Skeletal muscle satellite cell (primary cell): ENCODE results near the gene SULT1B1.

Source experiments
- H3K27me3 ChIP-seq: 2 replicates; pipeline ENCODE4 v1.7.0; 2013; ENCODE audit warnings: low read length; ENCODE audit not compliant: control insufficient read depth, insufficient read depth
- H3K36me3 ChIP-seq: 2 replicates; pipeline ENCODE4 v1.7.0; 2013; ENCODE audit warnings: mild to moderate bottlenecking, control low read depth, low read length; ENCODE audit not compliant: insufficient read depth
- H3K4me1 ChIP-seq: 2 replicates; pipeline ENCODE4 v1.7.0; 2013; ENCODE audit warnings: low read length; ENCODE audit not compliant: control insufficient read depth, insufficient read depth
- H3K4me2 ChIP-seq: 2 replicates; pipeline ENCODE4 v1.7.0; 2013; ENCODE audit warnings: mild to moderate bottlenecking, low read length
- H3K4me3 ChIP-seq: 2 replicates; pipeline ENCODE4 v1.7.0; 2013; ENCODE audit warnings: low read length
- H3K9ac ChIP-seq: 2 replicates; pipeline ENCODE4 v1.7.0; 2013; ENCODE audit warnings: mild to moderate bottlenecking, low read depth, low read length, moderate library complexity
- H3K9me3 ChIP-seq: replicated peaks from 2 replicates; pipeline ENCODE4 v1.7.0; 2013; ENCODE audit warnings: mild to moderate bottlenecking, control low read depth, low read length

The SULT1B1 gene

DNA sequence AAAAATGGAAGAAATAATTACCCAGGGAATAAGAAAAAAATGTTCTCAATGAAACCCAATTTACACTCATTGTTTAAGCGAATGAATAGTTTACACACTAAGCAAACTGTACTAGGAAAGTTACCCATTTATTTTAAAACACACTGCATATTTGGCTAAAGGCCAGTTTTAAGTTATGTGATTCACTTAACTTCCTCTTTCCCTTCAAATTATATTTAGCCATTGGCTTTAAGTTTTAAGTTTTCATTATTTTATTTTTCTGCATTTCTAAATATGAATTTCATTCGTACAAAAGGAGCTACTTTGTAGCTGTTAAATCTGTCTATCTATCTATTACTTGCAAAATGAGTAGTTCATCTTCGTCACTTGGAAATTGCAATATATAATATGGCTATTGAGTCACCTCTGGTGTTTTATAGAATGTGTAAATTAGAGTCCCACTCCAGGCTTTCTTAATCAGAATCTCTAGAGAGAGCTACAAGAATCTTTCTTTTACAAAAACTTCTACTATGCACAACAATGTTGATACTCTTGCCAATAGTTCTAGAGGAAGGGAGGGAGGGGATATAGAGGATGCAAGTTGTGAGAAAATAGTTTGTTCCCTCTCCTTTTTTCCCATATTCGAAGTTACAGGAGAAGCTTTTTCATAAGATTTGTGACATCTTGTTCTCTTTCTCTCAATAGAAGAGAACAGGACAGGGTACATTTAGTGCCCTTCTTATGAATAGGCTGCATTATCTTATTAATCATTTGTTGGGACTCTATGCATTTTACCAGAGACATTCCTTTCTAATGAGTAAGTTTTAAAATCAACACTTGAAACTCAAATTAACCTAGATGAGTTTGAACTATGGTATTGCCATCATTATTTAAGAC is 41.8 kb downstream of the SULT1B1 start:
- peak overlapping the region; percentile 25 for H3K9ac ChIP-seq
- no peak overlapping the region for H3K4me2 ChIP-seq
- no peaks in the 10 kb centered on the region for H3K36me3 ChIP-seq
- no peak overlapping the region for H3K4me3 ChIP-seq
- H3K9me3 ChIP-seq: no peaks in the 10 kb centered on the region
- peaks cover 6% of the 10 kb centered on the region for H3K4me1 ChIP-seq
- H3K27me3 ChIP-seq: no peaks in the 10 kb centered on the region

DNA sequence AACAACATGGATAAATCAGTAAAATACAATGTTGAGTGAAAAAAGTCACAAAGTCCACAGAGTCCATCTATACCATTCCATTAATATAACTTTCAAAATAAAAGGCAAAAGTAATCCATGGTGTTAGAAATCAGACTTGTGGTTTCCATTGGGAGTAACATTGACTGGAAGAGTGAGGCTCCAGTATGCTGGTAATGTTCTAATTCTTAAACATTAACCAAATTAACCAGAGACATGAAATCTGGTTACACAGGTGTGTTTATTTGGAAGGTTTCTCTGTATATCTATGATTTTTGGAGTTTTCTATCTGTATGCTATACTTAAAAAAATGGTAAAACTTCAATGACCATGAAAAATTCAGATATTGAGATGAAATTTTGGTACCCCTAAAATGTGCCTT is 42.6 kb downstream of the SULT1B1 start:
- Histone ChIP-seq H3K4me3 (no peak overlapping the region), H3K27me3 (no peaks in the 10 kb centered on the region), H3K4me1 (peaks cover 6% of the 10 kb centered on the region), H3K9me3 (no peaks in the 10 kb centered on the region), H3K9ac (no peak overlapping the region), H3K4me2 (no peak overlapping the region), H3K36me3 (no peaks in the 10 kb centered on the region)

DNA sequence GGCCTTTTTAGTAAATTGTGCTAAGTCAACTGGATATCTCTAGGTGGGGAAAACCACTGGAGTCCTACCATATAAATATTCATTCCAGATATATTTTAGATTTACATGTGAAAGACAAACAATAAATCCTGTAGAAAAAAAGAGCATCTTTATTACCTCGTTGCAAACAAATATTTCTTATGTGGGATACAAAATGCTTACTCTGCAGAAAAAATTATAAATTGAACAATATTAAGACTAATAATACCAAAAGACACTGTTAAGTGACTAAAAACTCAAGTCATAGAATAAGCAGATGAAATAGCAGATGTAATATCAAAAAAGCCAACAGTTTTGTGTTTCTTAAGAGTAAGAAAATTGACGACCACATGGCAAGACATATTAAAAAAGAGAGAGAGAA is 43.8 kb downstream of the SULT1B1 start:
- H3K4me3 ChIP-seq: no peak overlapping the region
- no peaks in the 10 kb centered on the region for H3K27me3 ChIP-seq
- peaks cover 6% of the 10 kb centered on the region for H3K4me1 ChIP-seq
- no peak overlapping the region for H3K4me2 ChIP-seq
- H3K9me3 ChIP-seq: no peaks in the 10 kb centered on the region
- no peaks in the 10 kb centered on the region for H3K36me3 ChIP-seq
- H3K9ac ChIP-seq: no peak overlapping the region

DNA sequence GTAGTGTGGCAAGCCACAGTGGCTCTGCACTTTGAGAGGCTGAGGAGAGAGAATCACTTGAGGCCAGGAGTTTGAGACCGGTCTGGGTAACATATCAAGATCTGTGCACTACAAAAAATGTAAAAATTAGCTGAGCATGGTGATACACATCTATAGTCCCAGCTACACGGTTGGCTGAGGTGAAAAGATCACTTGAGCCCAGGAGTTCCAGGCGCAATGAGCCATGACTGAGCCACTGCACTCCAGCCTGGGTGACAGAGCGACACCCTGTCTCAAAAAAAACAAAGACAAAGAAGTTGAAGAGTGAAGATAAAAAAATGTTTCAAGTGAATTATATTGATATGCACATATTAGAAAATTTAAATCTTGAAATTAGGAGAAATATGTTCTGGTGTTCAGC is 46.3 kb downstream of the SULT1B1 start:
- Histone ChIP-seq H3K4me2 (no peak overlapping the region), H3K4me3 (no peak overlapping the region), H3K4me1 (peaks cover 6% of the 10 kb centered on the region), H3K27me3 (no peaks in the 10 kb centered on the region), H3K9me3 (no peaks in the 10 kb centered on the region), H3K9ac (no peak overlapping the region), H3K36me3 (no peaks in the 10 kb centered on the region)

DNA sequence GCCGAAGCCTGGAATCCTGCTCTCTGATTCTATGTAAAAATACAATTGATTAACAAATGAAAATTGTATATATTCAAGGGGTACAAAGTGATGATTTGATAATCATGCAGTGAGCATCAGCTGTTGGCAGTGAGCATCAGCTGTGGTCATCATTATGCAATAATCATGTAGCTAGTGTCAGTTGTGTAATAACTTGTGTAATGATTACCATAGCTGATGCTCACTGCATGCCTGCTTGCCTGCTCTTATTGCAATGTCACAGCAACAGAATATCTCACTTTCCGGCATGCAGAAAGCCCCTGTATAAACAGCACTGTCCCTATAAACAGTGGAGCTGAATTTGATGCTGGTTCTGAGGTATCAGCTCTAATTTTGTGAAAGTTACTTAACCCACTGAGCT is 46.8 kb downstream of the SULT1B1 start:
- Histone ChIP-seq H3K9ac (no peak overlapping the region), H3K9me3 (no peaks in the 10 kb centered on the region), H3K4me1 (peaks cover 2% of the 10 kb centered on the region), H3K27me3 (no peaks in the 10 kb centered on the region), H3K4me2 (no peak overlapping the region), H3K4me3 (no peak overlapping the region), H3K36me3 (no peaks in the 10 kb centered on the region)

DNA sequence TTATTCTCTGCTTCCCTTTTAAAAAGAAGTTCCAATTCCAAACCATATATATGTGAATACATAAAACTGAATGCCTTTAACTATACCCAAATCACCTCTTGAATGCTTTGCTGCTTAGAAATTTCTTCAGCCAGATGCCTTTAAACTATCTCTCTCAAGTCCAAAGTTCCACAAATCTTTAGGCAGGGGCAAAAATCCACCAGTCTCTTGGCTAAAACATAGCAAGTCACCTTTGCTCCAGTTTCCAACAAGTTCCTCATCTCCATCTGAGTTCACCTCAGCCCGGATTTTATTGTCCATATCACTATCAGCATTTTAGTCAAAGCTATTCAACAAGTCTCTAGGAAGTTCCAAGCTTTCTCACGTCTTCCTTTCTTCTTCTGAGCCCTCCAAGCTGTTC is 49.8 kb downstream of the SULT1B1 start:
- no peak overlapping the region for H3K9ac ChIP-seq
- H3K4me1 ChIP-seq: no peaks in the 10 kb centered on the region
- H3K9me3 ChIP-seq: no peaks in the 10 kb centered on the region
- no peaks in the 10 kb centered on the region for H3K27me3 ChIP-seq
- H3K4me2 ChIP-seq: no peak overlapping the region
- H3K36me3 ChIP-seq: no peaks in the 10 kb centered on the region
- no peak overlapping the region for H3K4me3 ChIP-seq

DNA sequence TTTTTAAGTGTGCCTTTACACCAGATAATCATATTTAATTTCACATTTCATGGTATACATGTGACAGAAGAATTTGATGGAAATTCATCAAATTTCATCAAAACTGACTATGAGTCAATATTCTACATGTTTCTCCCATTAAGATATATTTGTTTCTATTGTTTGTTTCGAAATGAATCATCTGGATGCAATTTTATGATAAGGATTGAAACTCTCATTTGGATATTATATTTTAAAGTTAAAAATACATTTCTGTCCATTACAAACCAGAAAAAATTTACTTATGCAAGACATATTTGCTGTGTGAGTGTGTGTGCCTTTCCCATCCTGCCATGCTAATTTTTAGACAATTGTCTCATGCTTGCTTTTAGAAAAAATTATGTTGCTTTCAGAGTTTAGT is 52.2 kb downstream of the SULT1B1 start:
- H3K4me1 ChIP-seq: no peaks in the 10 kb centered on the region
- no peak overlapping the region for H3K9ac ChIP-seq
- H3K4me3 ChIP-seq: no peak overlapping the region
- H3K9me3 ChIP-seq: no peaks in the 10 kb centered on the region
- H3K27me3 ChIP-seq: no peaks in the 10 kb centered on the region
- no peak overlapping the region for H3K4me2 ChIP-seq
- H3K36me3 ChIP-seq: no peaks in the 10 kb centered on the region

DNA sequence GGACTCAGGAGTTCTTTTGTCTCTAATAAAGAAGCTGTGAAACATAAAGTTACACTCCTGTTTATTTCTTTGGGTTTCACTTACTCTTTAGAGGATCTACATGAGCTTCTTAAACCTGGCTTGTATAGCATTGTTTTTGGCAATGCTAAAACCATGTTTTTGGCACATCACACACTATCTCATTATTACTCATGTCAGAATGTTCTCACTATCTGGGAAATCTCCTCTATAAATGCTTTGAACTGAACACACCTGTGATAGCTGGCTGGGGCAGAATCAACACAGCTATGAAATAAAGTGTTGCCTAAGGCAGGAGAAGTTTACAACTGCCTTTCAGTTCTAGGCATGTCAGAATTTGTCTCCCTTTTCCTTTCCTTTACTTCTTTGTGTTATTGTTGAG is 52.6 kb downstream of the SULT1B1 start:
- H3K36me3 ChIP-seq: no peaks in the 10 kb centered on the region
- no peaks in the 10 kb centered on the region for H3K27me3 ChIP-seq
- H3K4me3 ChIP-seq: no peak overlapping the region
- H3K4me1 ChIP-seq: no peaks in the 10 kb centered on the region
- no peak overlapping the region for H3K9ac ChIP-seq
- no peak overlapping the region for H3K4me2 ChIP-seq
- H3K9me3 ChIP-seq: no peaks in the 10 kb centered on the region

DNA sequence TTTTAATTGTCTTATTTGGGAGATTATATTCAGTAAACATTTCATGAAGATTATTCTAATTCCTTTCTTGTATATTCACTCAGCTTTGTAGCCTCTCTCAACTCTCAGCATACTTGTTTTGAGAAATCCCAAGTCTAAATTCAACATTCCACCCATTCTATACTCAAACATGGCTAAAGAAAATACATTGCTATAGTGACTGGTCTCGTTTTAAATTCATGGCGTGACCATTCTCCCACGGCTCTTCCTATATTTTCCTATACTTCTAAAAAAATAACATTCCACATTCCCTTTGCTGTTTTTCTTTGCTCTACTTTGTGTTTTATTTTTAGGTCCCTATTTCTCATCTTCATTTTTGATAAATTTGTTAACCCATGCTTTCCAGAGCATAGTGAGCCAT is 58.2 kb downstream of the SULT1B1 start:
- no peaks in the 10 kb centered on the region for H3K4me1 ChIP-seq
- no peaks in the 10 kb centered on the region for H3K27me3 ChIP-seq
- H3K9ac ChIP-seq: no peak overlapping the region
- no peak overlapping the region for H3K4me2 ChIP-seq
- no peak overlapping the region for H3K4me3 ChIP-seq
- no peaks in the 10 kb centered on the region for H3K36me3 ChIP-seq
- H3K9me3 ChIP-seq: no peaks in the 10 kb centered on the region

DNA sequence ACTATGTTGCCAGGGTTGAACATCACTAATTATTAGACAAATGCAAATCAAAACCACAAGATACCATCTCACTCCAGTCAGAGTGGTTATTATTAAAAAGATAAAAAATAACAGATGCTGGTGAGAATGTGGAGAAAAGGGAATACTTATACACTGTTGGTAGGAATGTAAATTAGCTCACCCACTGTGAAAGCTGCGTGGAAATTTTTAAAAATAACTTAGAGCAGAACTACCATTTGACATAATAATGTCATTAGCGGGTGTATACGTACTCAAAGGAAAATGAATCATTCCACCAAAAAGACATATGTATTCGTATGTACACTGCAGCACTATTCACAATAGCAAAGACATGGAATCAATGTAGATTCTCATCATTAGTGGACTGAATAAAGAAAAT is 58.7 kb downstream of the SULT1B1 start:
- Histone ChIP-seq H3K9ac (no peak overlapping the region), H3K4me3 (no peak overlapping the region), H3K4me2 (no peak overlapping the region), H3K9me3 (no peaks in the 10 kb centered on the region), H3K4me1 (no peaks in the 10 kb centered on the region), H3K36me3 (no peaks in the 10 kb centered on the region), H3K27me3 (no peaks in the 10 kb centered on the region)

DNA sequence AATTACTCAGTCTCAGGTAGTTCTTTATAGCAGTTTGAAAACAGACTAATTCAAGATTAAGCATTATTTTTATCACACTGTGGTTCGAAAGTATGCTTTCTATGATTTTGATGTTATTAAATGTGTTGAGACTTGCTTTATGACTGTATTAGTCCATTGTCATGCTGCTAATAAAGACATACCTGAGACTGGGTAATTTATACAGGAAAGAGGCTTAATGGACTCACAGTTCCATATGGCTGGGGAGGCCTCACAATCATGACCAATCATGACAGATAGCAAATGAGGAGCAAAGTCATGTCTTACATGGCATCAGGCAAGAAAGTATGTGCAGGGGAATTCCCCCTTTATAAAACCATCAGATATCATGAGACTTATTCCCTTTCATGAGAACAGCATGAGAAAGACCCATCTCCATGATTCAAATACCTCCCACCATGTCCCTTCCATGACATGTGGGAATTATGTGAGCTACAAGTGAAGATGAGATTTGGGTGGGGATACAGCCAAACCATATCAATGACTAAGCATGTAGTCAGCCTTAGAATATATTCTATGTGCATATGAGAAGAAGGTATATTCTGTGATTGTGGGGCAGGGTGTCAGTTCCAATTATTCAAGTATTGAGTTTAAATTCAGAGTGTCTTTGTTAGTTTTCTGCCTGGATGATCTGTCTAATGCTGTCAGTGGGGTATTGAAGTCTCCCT is 62.7 kb downstream of the SULT1B1 start:
- Histone ChIP-seq H3K36me3 (no peaks in the 10 kb centered on the region), H3K4me2 (no peak overlapping the region), H3K27me3 (no peaks in the 10 kb centered on the region), H3K9ac (no peak overlapping the region), H3K9me3 (no peaks in the 10 kb centered on the region), H3K4me1 (no peaks in the 10 kb centered on the region), H3K4me3 (no peak overlapping the region)

DNA sequence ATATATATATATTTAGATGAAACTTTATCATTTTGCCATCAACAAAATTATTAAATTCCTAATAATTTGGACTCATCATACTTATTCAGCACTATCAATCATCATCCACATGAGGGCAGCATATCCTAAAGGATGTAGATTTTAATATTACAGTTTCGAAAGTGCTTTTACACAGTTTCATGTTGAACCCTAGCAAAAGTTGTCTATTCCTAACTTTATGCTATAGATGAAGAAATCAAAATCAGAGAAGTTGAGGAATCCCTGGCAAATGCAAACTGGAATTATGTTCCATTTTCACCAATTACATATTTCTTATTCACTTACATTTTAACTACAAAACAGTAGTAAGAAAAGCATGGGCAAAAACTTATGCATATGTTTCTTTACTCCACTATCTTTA is 70.8 kb downstream of the SULT1B1 start:
- no peaks in the 10 kb centered on the region for H3K27me3 ChIP-seq
- no peaks in the 10 kb centered on the region for H3K9me3 ChIP-seq
- no peak overlapping the region for H3K9ac ChIP-seq
- H3K4me1 ChIP-seq: no peaks in the 10 kb centered on the region
- no peak overlapping the region for H3K4me3 ChIP-seq
- no peaks in the 10 kb centered on the region for H3K36me3 ChIP-seq
- peak overlapping the region; percentile 31 for H3K4me2 ChIP-seq
